Adipose tissue (tissue), 3 donors: ENCODE results near the gene C18orf63. TPM values are rescaled to one million over a fixed set of nuclear protein-coding genes. Genes with fewer than 3 reads are reported as not detected.

Experiments used
- H3K27ac ChIP-seq: one replicate; pipeline ENCODE4 v1.5.1; 2013; ENCODE audit warnings: low read depth, low read length
- WGBS, 3 donors: extraction: QIAGEN DNeasy Blood & Tissue Kit; methylation state at CpG; one replicate each; pipeline ENCODE4 v1.1.7; 2013; 5-methylcytosine and 5-hydroxymethylcytosine counted together
- polyA plus RNA-seq, 3 donors: library from polyadenylated mRNA; stranded (reverse); fragments of 200-250 nt; gene quantifications; one replicate each; pipeline ENCODE4 v1.2.3, GENCODE V29; 2013
- donor health status: healthy with polysubstance abuse.
- donor health status: Bipolar disorder and iron deficiency.
- donor health status: healthy.

Gene C18orf63
- polyA plus RNA-seq = under 1 TPM in 1 of 3 donors, not detected in 2; 0.01 TPM

GRCh38 chr18:74315464-74316256, at the start of gene C18orf63:
TSS of gene C18orf63 (plus strand) at chr18:74315839. CDS start at chr18:74317866, 2,027 bp downstream.
- H3K27ac ChIP-seq = no peak within 1 kb of the TSS
- 92 to 97% (median 95%) methylated on average over 51 of the region's 51 CpGs for WGBS, 3 donors

- WGBS, 3 donors = 41 to 75% (median 70%) methylated on average over 9 of the region's 9 CpGs
Observed at GRCh38 chr18:74266161-74266560, 49.5 kb upstream of the C18orf63 start.

GRCh38 chr18:74268175-74268574, 47.5 kb upstream of the C18orf63 start:
- 81 to 97% (median 95%) methylated on average over 7 of the region's 7 CpGs for WGBS, 3 donors

More at GRCh38 chr18:74266161-74266560, 49.5 kb upstream of the C18orf63 start:
- H3K27ac ChIP-seq = no peak overlapping the region

GRCh38 chr18:74268933-74269620, 46.6 kb upstream of the C18orf63 start:
- no peak overlapping the region for H3K27ac ChIP-seq
- 53 to 65% (median 63%) methylated on average over 11 of the region's 11 CpGs for WGBS, 3 donors

More at GRCh38 chr18:74268175-74268574, 47.5 kb upstream of the C18orf63 start:
- no peak overlapping the region for H3K27ac ChIP-seq

- no peak overlapping the region for H3K27ac ChIP-seq
- 63 to 97% (median 93%) methylated on average over 3 of the region's 3 CpGs for WGBS, 3 donors
Observed at GRCh38 chr18:74271635-74272034, 44.0 kb upstream of the C18orf63 start.

- no peak overlapping the region for H3K27ac ChIP-seq
- WGBS, 3 donors = 33 to 85% (median 71%) methylated on average over 3 of the region's 3 CpGs
Observed at GRCh38 chr18:74273394-74273793, 42.2 kb upstream of the C18orf63 start.

GRCh38 chr18:74274700-74275099, 40.9 kb upstream of the C18orf63 start:
- 42 to 66% (median 43%) methylated on average over 4 of the region's 4 CpGs for WGBS, 3 donors

GRCh38 chr18:74275736-74276135, 39.9 kb upstream of the C18orf63 start:
- 85 to 91% (median 87%) methylated on average over 11 of the region's 11 CpGs for WGBS, 3 donors
- no peak overlapping the region for H3K27ac ChIP-seq

More at GRCh38 chr18:74274700-74275099, 40.9 kb upstream of the C18orf63 start:
- no peak overlapping the region for H3K27ac ChIP-seq

- no peak overlapping the region for H3K27ac ChIP-seq
- WGBS, 3 donors = 47 to 72% (median 64%) methylated on average over 10 of the region's 10 CpGs
Observed at GRCh38 chr18:74276609-74277008, 39.0 kb upstream of the C18orf63 start.

- no peak overlapping the region for H3K27ac ChIP-seq
- 79 to 99% (median 90%) methylated on average over 2 of the region's 2 CpGs for WGBS, 3 donors
Observed at GRCh38 chr18:74277296-74277695, 38.3 kb upstream of the C18orf63 start.

- no peak overlapping the region for H3K27ac ChIP-seq
- 50 to 69% (median 53%) methylated on average over 7 of the region's 7 CpGs for WGBS, 3 donors
Observed at GRCh38 chr18:74278058-74278457, 37.6 kb upstream of the C18orf63 start.

GRCh38 chr18:74278983-74279382, 36.7 kb upstream of the C18orf63 start:
- no peak overlapping the region for H3K27ac ChIP-seq

GRCh38 chr18:74281011-74281979, 34.3 kb upstream of the C18orf63 start:
- WGBS, 3 donors = 35 to 64% (median 44%) methylated on average over 4 of the region's 4 CpGs
- no peak overlapping the region for H3K27ac ChIP-seq

More at GRCh38 chr18:74278983-74279382, 36.7 kb upstream of the C18orf63 start:
- WGBS, 3 donors = 68 to 96% (median 95%) methylated on average over 7 of the region's 7 CpGs

- 18 to 47% (median 39%) methylated on average over 12 of the region's 12 CpGs for WGBS, 3 donors
- no peak overlapping the region for H3K27ac ChIP-seq
Observed at GRCh38 chr18:74281980-74282754, 33.5 kb upstream of the C18orf63 start.

- WGBS, 3 donors = 30 to 88% (median 75%) methylated on average over 10 of the region's 10 CpGs
Observed at GRCh38 chr18:74282755-74283554, 32.7 kb upstream of the C18orf63 start.

GRCh38 chr18:74283646-74284045, 32.0 kb upstream of the C18orf63 start:
- H3K27ac ChIP-seq = no peak overlapping the region
- 38 to 85% (median 80%) methylated on average over 10 of the region's 10 CpGs for WGBS, 3 donors

More at GRCh38 chr18:74282755-74283554, 32.7 kb upstream of the C18orf63 start:
- no peak overlapping the region for H3K27ac ChIP-seq
